GM19035 (cell line): ENCODE measurements around the gene UROC1.
"Not testable (repeated sequence)": the region's sequence is repeated elsewhere in the genome, so short reads cannot be mapped to it uniquely, and the experiment has no call there.

ENCODE experiments used
- ATAC-seq: cut with Tn5 transposase; IDR thresholded peaks from one replicate; pipeline ENCODE4 v1.9.1; 2021; ENCODE audit not compliant: unreplicated experiment

The UROC1 gene

DNA sequence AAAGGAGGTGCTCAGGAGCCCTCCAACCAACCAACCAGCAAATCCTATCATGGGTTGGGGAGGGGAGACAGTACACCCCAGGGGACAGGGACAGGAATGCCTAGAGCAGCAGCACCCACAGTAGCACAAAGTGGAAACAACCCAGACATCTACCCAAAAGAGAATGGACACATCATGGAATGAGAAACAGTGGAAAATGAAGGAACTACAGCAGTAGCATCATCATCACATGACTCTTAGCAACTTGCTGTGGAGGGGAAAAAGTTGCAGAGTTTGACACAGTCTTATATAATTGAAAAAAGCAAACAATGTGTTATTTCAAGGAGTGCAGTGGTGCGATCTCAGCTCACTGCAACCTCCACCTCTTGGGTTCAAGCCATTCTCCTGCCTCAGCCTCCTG is 30.1 kb upstream of the UROC1 start:
- no peak for ATAC-seq

GRCh38 chr3:126546549-126547239 is 29.1 kb upstream of the UROC1 start:
- ATAC-seq: no peak

- no peak for ATAC-seq
Measured at GRCh38 chr3:126546013-126546412, 28.4 kb upstream of the UROC1 start.

DNA sequence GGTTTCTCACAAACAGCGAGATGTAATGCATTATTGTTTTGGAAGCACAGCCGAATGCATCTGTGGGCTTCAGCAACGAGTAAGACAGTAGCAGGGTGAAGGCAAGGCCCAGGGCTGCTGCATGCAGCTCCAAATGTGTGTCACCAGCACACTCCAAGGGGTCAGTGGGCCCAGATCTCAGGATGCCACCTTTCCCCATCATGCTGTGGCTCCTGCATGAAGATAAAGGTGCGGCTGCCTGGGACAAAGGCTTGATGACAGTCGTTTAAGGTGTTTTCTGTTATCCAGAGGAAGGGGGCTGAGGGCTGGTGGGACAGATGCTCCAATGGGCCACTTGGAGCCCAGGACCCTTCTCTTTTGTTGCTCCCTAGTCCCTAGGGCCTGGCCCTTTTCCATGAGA is 28.0 kb upstream of the UROC1 start:
- no peak for ATAC-seq

DNA sequence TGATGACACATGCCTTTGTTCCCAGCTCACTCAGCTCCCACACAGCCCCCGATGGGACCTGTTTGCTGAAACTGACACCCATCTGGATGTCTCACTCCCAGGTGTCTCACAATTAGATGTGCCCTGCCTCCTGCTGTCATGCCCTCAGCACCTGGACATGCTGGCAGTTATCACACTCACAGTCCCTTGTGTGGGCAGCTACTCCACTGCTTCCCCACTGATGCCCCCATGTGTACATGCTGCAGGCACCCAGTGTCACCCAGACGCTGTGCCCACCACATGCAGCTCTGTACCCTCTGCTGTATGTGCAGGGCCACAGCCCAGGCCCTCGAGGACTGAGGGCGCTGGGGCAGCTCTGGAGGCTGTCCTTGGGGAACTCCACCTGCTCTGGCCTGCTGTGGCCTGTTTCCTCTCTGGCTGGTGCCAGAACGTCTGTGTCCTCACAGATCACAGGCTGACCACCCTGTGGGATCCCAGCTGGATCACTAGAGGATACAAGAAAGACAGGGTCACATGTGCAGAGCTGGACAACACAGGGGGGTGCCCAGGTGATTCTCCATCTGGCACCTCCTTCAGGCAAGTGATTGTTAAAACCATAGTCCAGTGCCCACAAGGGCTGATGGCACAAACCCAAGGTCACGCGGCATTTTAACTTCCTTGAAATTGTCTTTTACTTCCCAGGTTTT is 27.2 kb upstream of the UROC1 start:
- no peak for ATAC-seq

DNA sequence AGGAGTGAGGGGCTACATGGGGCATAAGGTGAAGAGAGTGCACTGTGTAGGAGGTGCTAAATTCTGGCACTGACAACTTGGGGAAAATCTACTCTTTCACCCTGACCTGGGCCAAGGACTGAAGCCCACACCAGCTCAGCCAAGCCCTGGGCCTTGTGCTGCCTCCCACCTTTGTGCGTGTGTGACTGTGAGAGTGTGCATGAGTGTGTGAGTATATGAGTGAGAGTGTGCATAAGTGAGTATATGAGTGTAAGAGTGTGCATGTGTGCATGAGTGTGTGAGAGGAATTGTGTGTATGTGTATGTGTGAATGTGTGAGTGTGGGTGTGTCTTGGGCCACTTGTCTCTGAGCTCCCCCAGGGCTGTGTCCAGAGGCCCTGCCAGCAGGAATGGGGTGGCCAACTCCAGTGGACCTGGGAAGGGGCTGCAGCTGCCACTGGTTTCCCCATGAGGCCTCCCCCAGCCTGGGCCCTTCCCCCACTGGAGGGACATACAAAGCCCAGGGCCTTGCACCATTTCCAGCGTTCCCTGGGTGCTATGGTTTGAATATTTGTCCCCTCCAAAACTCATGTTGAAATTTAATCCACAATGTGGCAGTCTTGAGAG is 26.0 kb upstream of the UROC1 start:
- no peak for ATAC-seq

GRCh38 chr3:126542340-126543241 is 25.0 kb upstream of the UROC1 start:
- no peak for ATAC-seq

DNA sequence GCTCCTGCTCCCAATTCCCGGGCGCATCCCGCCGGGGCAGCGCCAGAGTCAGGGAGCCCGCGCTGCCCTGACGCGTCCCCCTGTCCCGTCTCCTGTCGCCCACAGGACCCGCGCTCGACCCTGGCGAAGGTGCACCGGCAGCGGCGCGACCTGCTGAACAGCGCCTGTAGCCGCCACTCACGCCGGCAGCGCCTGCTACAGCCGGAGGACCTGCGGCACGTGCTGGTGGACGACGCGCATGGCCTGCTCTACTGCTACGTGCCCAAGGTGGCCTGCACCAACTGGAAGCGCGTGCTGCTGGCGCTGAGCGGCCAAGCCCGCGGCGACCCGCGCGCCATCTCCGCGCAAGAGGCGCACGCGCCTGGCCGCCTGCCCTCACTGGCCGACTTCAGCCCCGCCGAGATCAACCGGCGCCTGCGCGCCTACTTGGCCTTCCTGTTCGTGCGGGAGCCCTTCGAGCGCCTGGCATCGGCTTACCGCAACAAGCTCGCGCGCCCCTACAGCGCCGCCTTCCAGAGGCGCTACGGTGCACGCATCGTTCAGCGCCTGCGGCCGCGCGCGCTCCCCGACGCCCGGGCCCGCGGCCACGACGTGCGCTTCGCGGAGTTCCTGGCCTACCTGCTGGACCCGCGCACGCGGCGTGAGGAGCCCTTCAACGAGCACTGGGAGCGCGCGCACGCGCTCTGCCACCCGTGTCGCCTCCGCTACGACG is 24.2 kb upstream of the UROC1 start:
- no peak for ATAC-seq

- ATAC-seq: no peak
Measured at GRCh38 chr3:126540951-126541627, 23.5 kb upstream of the UROC1 start.

- no peak for ATAC-seq
Measured at GRCh38 chr3:126540342-126540849, 22.8 kb upstream of the UROC1 start.

DNA sequence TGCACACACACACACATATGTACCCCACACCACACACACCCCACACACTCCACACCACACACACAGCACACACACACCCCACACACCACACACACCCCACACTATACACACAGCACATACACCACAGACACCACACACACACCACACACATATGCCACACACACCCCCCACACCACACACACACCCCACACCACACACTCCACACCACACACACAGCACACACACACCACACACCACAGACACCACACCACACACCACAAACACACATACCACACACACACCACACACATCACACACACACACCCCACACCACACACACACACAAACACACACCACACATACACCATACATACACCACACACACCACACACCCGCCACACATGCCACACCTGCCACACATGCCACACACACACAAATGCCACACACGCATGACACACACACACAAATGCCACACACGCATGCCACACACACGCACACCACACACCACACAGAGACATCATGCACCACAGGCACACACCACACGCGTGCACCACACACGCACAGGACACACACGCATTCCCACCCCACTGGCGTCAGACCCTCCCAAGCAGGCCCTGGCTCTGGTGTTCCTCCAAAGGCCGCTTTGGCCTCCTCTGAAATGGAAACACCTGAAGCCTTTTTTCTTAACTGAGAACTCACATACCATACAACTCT is 22.1 kb upstream of the UROC1 start:
- ATAC-seq: no peak

DNA sequence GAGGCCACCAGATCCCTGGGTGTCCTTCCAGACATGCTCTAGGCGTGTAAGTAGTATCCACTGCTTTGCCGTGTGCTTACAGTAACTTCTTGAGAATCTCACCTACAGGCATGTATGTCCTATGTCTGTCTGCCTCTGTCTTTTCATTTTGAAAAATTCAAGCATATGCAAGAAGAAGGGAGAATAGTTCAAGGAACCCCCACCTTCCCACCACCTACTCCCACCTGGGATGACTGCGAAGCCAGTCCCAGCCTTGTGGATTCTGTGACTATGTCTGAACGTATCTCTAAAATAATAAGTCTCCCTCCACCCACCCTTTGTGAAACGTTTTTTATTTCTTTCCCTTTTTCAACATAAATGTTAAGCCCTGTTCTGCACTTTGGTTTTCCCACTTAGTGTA is 21.4 kb upstream of the UROC1 start:
- ATAC-seq: no peak

- no peak for ATAC-seq
Measured at GRCh38 chr3:126538316-126538715, 20.7 kb upstream of the UROC1 start.

DNA sequence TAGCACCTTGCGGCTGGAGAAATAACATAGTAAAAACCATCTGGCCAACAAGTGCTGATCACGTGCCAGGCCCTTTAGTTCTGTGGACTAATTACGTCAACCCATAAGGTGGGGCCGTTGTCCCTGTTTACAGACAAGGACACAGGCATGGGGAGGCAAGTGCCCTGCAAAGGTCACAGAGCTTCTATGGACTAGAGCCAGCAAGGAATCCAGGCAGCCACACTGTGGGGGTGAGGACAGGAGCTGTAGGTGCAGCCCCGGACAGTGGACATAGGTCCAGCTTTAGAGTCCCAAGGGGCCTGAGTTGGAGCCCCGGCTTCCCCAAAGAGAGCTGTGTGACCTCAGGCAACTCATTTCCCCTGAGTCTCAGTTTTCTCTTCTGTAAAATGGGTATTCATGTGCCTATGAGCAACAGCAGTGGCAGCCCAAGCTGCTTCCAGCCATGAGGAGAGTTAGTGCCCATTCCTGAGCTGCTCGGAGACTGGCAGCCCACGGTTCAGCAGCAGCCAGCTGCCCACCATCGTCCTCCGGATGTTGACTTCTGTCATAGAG is 20.2 kb upstream of the UROC1 start:
- no peak for ATAC-seq

- ATAC-seq: no peak
Measured at GRCh38 chr3:126537116-126537729, 19.6 kb upstream of the UROC1 start.

- ATAC-seq: no peak
Measured at GRCh38 chr3:126536126-126536525, 18.6 kb upstream of the UROC1 start.

DNA sequence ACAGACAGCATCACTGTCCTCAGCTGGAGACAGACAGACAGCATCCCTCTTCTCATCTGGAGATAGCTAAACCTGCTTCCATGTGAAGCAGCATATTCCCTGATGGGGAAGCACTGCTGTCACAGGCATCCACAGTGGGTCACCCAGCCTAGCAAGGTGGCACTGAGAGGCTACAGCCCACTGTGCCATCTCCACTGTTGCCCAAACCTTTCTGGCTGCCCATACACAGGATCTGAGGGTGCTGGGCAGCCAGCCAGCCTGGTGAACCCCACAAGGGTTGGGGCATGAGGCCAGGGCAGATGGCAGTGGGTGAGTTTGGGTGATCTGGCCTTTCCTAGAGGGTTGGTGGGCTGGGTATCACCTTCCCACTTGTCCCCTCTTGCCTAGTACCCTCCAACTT is 18.1 kb upstream of the UROC1 start:
- no peak for ATAC-seq

DNA sequence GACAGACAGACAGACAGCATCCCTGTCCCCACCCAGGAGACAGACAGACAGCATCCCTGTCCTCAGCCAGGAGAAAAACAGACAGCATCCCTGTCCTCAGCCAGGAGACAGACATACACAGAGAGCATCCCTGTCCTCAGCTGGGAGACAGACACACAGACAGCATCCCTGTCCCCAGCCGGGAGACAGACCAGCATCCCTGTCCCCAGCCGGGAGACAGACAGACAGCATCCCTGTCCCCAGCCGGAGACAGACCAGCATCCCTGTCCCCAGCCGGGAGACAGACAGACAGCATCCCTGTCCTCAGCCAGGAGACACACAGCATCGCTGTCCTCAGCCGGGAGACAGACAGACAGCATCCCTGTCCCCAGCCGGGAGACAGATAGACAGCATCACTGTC is 17.1 kb upstream of the UROC1 start:
- not testable (repeated sequence) for ATAC-seq

DNA sequence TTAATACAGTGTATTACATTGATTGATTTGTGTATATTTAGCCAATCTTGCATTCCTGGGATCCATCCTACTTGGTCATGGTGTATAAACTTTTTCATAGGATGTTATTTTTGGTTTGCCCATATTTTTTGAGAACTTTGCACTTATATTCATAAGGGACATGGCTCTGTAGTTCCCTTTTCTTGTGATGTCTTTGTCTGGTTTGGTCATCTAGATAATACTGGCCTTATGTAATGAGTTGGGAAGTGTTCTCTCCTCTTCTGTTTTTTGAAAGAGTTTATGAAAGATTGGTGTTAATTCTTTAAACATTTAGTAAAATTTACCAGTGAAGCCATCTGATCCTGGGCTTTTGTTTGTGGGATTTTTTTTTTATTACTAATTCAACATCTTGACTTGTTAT is 15.9 kb upstream of the UROC1 start:
- no peak for ATAC-seq
